ENCODE measurements around the gene NAV2. TPM values are rescaled to one million over a fixed set of nuclear protein-coding genes. Genes with fewer than 3 reads are reported as not detected.
A peak's percentile ranks its signal among the peaks of the same experiment; 100 is the strongest.

NAV2 gene
- total RNA-seq, 1 experiment from 2014 or later = 46.3 TPM

DNA sequence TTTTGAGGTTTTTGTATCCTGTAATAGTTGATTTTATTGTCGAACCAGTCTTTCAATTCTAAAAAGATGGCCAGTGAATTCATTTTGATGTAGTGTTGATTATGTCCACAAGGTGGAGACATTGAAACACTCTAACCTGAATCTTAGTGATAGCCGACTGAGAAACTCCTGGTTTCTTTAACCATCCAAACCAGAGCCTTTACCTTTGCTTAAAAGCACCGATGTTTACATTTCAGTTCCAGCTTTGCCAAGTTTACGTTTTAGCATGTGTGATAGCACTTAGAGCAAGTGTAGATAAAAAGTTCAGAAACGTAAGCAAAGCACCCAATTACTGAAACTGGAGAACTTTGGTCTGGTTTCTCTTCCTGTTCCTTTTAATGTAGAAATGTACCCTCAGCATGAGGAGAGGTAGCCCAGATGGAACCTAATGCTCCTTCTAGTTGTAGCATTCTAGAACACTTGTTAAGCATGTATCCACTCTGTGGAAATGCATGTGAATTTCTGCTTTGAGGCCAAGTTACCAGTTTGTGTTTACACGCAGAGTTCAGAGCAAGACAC lies 239.0 kb downstream of the NAV2 start:
- H4K91ac ChIP-seq (ENCODE audit: insufficient read length, low read depth, low read length) = no peak overlapping the region
- H2AK5ac ChIP-seq (ENCODE audit: insufficient read length, low read length) = no peak overlapping the region
- no peak overlapping the region for H2AFZ ChIP-seq (ENCODE audit: low read length)
- H3K18ac ChIP-seq (ENCODE audit: insufficient read length, low read depth, low read length) = no peak overlapping the region
- peaks cover 17% of the 10 kb centered on the region for H3K4me1 ChIP-seq (ENCODE audit: insufficient read depth, low read length)
- no peak overlapping the region for H3K4me3 Mint-ChIP-seq
- no peak overlapping the region for H2BK15ac ChIP-seq (ENCODE audit: low read depth, low read length)
- no peak overlapping the region for H2BK12ac ChIP-seq (ENCODE audit: insufficient read length, low read depth, low read length)
- WGBS (ENCODE audit: extremely low coverage, insufficient read length, low lambda C conversion rate) = no CpG with 5 or more reads among the region's 6 CpGs
- peak; percentile 77 for TF ChIP-seq CTCF (conservative IDR thresholded peaks at IDR 0.05)
- H3K14ac ChIP-seq (ENCODE audit: insufficient read depth, low read length) = no peak overlapping the region
- no peaks in the 10 kb centered on the region for H4K20me1 ChIP-seq (ENCODE audit: control insufficient read depth, insufficient read depth, insufficient read length)
- no peak overlapping the region for H3K56ac ChIP-seq (ENCODE audit: insufficient read length, low read depth, low read length)
- H3K4me2 ChIP-seq (ENCODE audit: insufficient read depth, insufficient read length, low read length) = no peak overlapping the region
- H3K36me3 Mint-ChIP-seq (ENCODE audit: insufficient read depth in 1 of 3, low read depth in 3 of 3) = peaks cover 17 to 26% (median 26%) of the 10 kb centered on the region in 3 experiments
- no peaks in the 10 kb centered on the region for H3K23me2 ChIP-seq (ENCODE audit: insufficient read length, low read depth, low read length, poor library complexity, severe bottlenecking)
- no peak overlapping the region for H3K4ac ChIP-seq (ENCODE audit: low read depth, low read length)
- no peak overlapping the region for H3T11ph ChIP-seq (ENCODE audit: low read length)
- no peak overlapping the region for H2BK20ac ChIP-seq (ENCODE audit: low read depth, low read length, poor library complexity, severe bottlenecking)
- H3K27me3 Mint-ChIP-seq (ENCODE audit: low read depth) = no peaks in the 10 kb centered on the region
- H3K27me3 ChIP-seq (ENCODE audit: insufficient read depth, low read length) = no peaks in the 10 kb centered on the region
- H2BK5ac ChIP-seq (ENCODE audit: insufficient read length, low read length) = no peak overlapping the region
- H3K79me1 ChIP-seq (ENCODE audit: insufficient read depth, low read depth, low read length, poor library complexity, severe bottlenecking) = no peaks in the 10 kb centered on the region
- H4K8ac ChIP-seq (replicated peaks; ENCODE audit: insufficient read length, low read depth, low read length) = no peak overlapping the region
- H3K27ac ChIP-seq (ENCODE audit: insufficient read length, low read depth, low read length) = no peak overlapping the region
- H3K9ac ChIP-seq (ENCODE audit: extremely low read depth, insufficient read length, low read length) = no peak overlapping the region
- H4K5ac ChIP-seq (ENCODE audit: insufficient read length, low read depth, low read length) = no peak overlapping the region
- no peak overlapping the region for H2BK120ac ChIP-seq (ENCODE audit: low read depth, low read length, poor library complexity, severe bottlenecking)
- no peak overlapping the region for H3K27ac Mint-ChIP-seq
- H3K4me1 Mint-ChIP-seq = peaks cover 41 to 43% of the 10 kb centered on the region in 2 experiments
- DNase-seq = no peak
- H3K9me3 ChIP-seq (ENCODE audit: control insufficient read depth, low read depth, low read length) = no peaks in the 10 kb centered on the region
- no peaks in the 10 kb centered on the region; a peak in 1 of 5 replicates for H3K9me3 Mint-ChIP-seq
- no peaks in the 10 kb centered on the region for H3K79me2 ChIP-seq (ENCODE audit: insufficient read depth, low read length)
- H3K23ac ChIP-seq (ENCODE audit: insufficient read length, low read depth, low read length) = no peak overlapping the region
